K562 (cell line): ENCODE results near the gene ABHD16A. TPM values are rescaled to one million over a fixed set of nuclear protein-coding genes. Genes with fewer than 3 reads are reported as not detected.

ENCODE experiments used
- ADNP ChIP-seq: fragments of 200-800 bp; sonication (Bioruptor generic); IDR thresholded peaks from 2 replicates; pipeline ENCODE4 v1.6.1; 2016; ENCODE audit warnings: missing genetic modification characterization, missing compliant biosample characterization
- CEBPG ChIP-seq, 3 experiments: fragments of 200-800 bp in 1 of 3; sonication (Bioruptor generic) in 1 of 3; sonication (generic) in 1 of 3; formaldehyde crosslinking in 1 of 3; IDR thresholded peaks in 2 of 3; conservative IDR thresholded peaks in 1 of 3; 2 replicates each; pipeline versions ENCODE4 v1.6.1 to v1.8.0; 2016 to 2022; ENCODE audit warnings: missing compliant biosample characterization in 2 of 3, missing genetic modification characterization in 2 of 3, mild to moderate bottlenecking in 1 of 3, missing genetic modification reagents in 1 of 3
- CREB3 ChIP-seq: fragments of 450-650 bp; conservative IDR thresholded peaks from 2 replicates; pipeline ENCODE4 v1.6.1; 2016; ENCODE audit warnings: missing genetic modification characterization, low read depth, mild to moderate bottlenecking, missing compliant biosample characterization, moderate library complexity
- CXXC5 ChIP-seq: fragments of 250-450 bp; sonication (Bioruptor Pico); IDR thresholded peaks from 2 replicates; pipeline ENCODE4 v1.8.0; 2022; ENCODE audit warnings: inconsistent platforms, mild to moderate bottlenecking, moderate library complexity
- DDX20 ChIP-seq: fragments of 450-650 bp; IDR thresholded peaks from 2 replicates; pipeline ENCODE4 v1.6.1; 2016; ENCODE audit warnings: missing genetic modification characterization, low read depth, mild to moderate bottlenecking, missing compliant biosample characterization, moderate library complexity
- DEAF1 ChIP-seq: fragments of 450-650 bp; formaldehyde crosslinking; IDR thresholded peaks from 2 replicates; pipeline ENCODE4 v1.4.0; 2020; ENCODE audit warnings: mild to moderate bottlenecking, moderate library complexity
- FOXJ2 ChIP-seq: fragments of 200-800 bp; sonication (Bioruptor generic); IDR thresholded peaks from 2 replicates; pipeline ENCODE4 v1.6.1; 2016; ENCODE audit warnings: missing genetic modification characterization, missing compliant biosample characterization
- FOXO4 ChIP-seq: fragments of 450-650 bp; formaldehyde crosslinking; IDR thresholded peaks from 2 replicates; pipeline ENCODE4 v1.4.0; 2020; ENCODE audit warnings: mild to moderate bottlenecking, moderate library complexity
- MAFK ChIP-seq: IDR thresholded peaks from 2 replicates; pipeline ENCODE4 v1.6.1; 2011; ENCODE audit warnings: low read length, improper control_type of control experiment
- MED1 ChIP-seq: sonication (generic); formaldehyde crosslinking; IDR thresholded peaks from 2 replicates; pipeline ENCODE4 v1.8.1; 2023; ENCODE audit warnings: missing genetic modification reagents, borderline replicate concordance
- MEIS2 ChIP-seq: fragments of 450-650 bp; IDR thresholded peaks from 2 replicates; pipeline ENCODE4 v1.6.1; 2014; ENCODE audit warnings: mild to moderate bottlenecking; ENCODE audit not compliant: partially characterized antibody
- NR1H2 ChIP-seq: sonication (generic); formaldehyde crosslinking; IDR thresholded peaks from 2 replicates; pipeline ENCODE4 v1.4.0; 2020; ENCODE audit warnings: mild to moderate bottlenecking, missing genetic modification reagents
- PHB ChIP-seq: fragments of 250-450 bp; sonication (Bioruptor Pico); IDR thresholded peaks from 2 replicates; pipeline ENCODE4 v1.5.0; 2021
- PKNOX1 ChIP-seq: fragments of 450-650 bp; IDR thresholded peaks from 2 replicates; pipeline ENCODE4 v1.6.1; 2016
- RAD21 ChIP-seq, 2 experiments: fragments of 250-450 bp in 1 of 2; fragments of 450-650 bp in 1 of 2; sonication (Bioruptor Pico) in 1 of 2; formaldehyde crosslinking in 1 of 2; IDR thresholded peaks in 1 of 2; conservative IDR thresholded peaks in 1 of 2; 2 replicates each; pipeline versions ENCODE4 v1.4.0 to v1.8.0; 2020 to 2022; ENCODE audit warnings: mild to moderate bottlenecking in 2 of 2, moderate library complexity in 1 of 2
- SRSF1 ChIP-seq: fragments of 200-400 bp; formaldehyde crosslinking; IDR thresholded peaks from 2 replicates; pipeline ENCODE4 v1.6.1; 2017; ENCODE audit warnings: mild to moderate bottlenecking, low read depth, low read length, moderate library complexity
- SRSF3 ChIP-seq: fragments of 200-400 bp; formaldehyde crosslinking; IDR thresholded peaks from 2 replicates; pipeline ENCODE4 v1.6.1; 2016; ENCODE audit warnings: mild to moderate bottlenecking, low read length, moderate library complexity; ENCODE audit not compliant: insufficient read depth
- ZNF398 ChIP-seq: fragments of 250-450 bp; sonication (Bioruptor Pico); IDR thresholded peaks from 2 replicates; pipeline ENCODE4 v1.8.0; 2021; ENCODE audit warnings: moderate library complexity, mild to moderate bottlenecking, inconsistent platforms
- ZNF511 ChIP-seq: sonication (generic); formaldehyde crosslinking; IDR thresholded peaks from 2 replicates; pipeline ENCODE4 v1.8.0; 2022; ENCODE audit warnings: mild to moderate bottlenecking, missing genetic modification reagents
- ZNF75A ChIP-seq: fragments of 450-650 bp; formaldehyde crosslinking; IDR thresholded peaks from 2 replicates; pipeline ENCODE4 v1.4.0; 2020; ENCODE audit warnings: mild to moderate bottlenecking
- polyA plus RNA-seq, 8 experiments: library from polyadenylated mRNA; depleted of rRNA in 4 of 8; stranded (reverse) in 5 of 8; unstranded in 3 of 8; fragments of >200 nt; fragmentation: Nextera tagmentation in 2 of 8; fragmentation: Illumina TruSeq in 1 of 8; extraction: Ambion mirVana in 2 of 8; extraction: Trizol in 1 of 8; gene quantifications; 2 replicates each; pipeline versions ENCODE4 v1.2.1 to v1.2.3, GENCODE V29; 2011 to 2014; ENCODE audit warnings: inconsistent platforms in 1 of 8, missing spikeins in 1 of 8
- total RNA-seq, 7 experiments: library from RNA; depleted of rRNA in 6 of 7; stranded (reverse); fragments of >200 nt in 6 of 7; fragmentation: Illumina TruSeq in 2 of 7; extraction: Trizol in 2 of 7; gene quantifications; 2 replicates each; pipeline versions ENCODE4 v1.2.1 to v1.2.3, GENCODE V29; 2011 to 2021; ENCODE audit warnings: low replicate concordance in 1 of 7

Gene ABHD16A
- total and polyA plus RNA-seq, 9 of the 15 experiments (the other 6 are each of a cell fraction or from before 2014, with no cell fraction given), result 25.8 to 120 (median 81.6) TPM

GRCh38 chr6:31734821-31735406, 31.8 kb upstream of the ABHD16A start (continued):
- no peak for TF ChIP-seq ZNF511 (CRISPR knock-in tag)
- no peak for TF ChIP-seq FOXJ2 (tag)
- no peak for TF ChIP-seq SRSF1
- no peak for TF ChIP-seq PKNOX1
- TF ChIP-seq MAFK, result no peak
- TF ChIP-seq FOXO4 (CRISPR knock-in tag), result no peak
- no peak for TF ChIP-seq RAD21 (CRISPR knock-in tag; conservative IDR thresholded peaks at IDR 0.05 in 1 of 2, IDR thresholded peaks at IDR 0.05 in 1 of 2)
- TF ChIP-seq ADNP (tag), result no peak
- no peak for TF ChIP-seq MED1 (CRISPR knock-in tag)
- TF ChIP-seq CXXC5 (CRISPR knock-in tag), result no peak
- TF ChIP-seq CEBPG (CRISPR knock-in tag; IDR thresholded peaks at IDR 0.05), result no peak; the same call in none of the 2 replicates
- TF ChIP-seq CEBPG (tag; conservative IDR thresholded peaks at IDR 0.05 in 1 of 2, IDR thresholded peaks at IDR 0.05 in 1 of 2), result no peak
- TF ChIP-seq ZNF398, result no peak
- TF ChIP-seq PHB, result no peak
- peak; percentile 67; the same call in 1 of the 2 replicates for TF ChIP-seq NR1H2 (CRISPR knock-in tag)
- TF ChIP-seq ZNF75A (CRISPR knock-in tag), result no peak; the same call in 1 of the 2 replicates
- no peak for TF ChIP-seq DEAF1 (CRISPR knock-in tag)
- TF ChIP-seq CREB3 (tag), result no peak
- TF ChIP-seq DDX20, result no peak
- TF ChIP-seq MEIS2, result no peak
- no peak for TF ChIP-seq SRSF3
